GM12864 (cell line): Measurements from ENCODE around the gene HOXC9.

Source experiments
- DNase-seq: peaks from one replicate; pipeline ENCODE4 v3.0.0-alpha.2; 2011; ENCODE audit warnings: low read depth
- H3K4me3 ChIP-seq: 2 replicates; pipeline ENCODE4 v1.5.1; 2011; ENCODE audit warnings: mild to moderate bottlenecking, low read depth, low read length, control low read depth
- TF ChIP-seq, protein P1 (sequence below): IDR thresholded peaks from 2 replicates; pipeline ENCODE4 v1.5.1; 2011; ENCODE audit warnings: low read depth, mild to moderate bottlenecking, moderate library complexity, low read length, control low read depth, inconsistent platforms; ENCODE audit errors: missing control alignments

HOXC9 gene

DNA sequence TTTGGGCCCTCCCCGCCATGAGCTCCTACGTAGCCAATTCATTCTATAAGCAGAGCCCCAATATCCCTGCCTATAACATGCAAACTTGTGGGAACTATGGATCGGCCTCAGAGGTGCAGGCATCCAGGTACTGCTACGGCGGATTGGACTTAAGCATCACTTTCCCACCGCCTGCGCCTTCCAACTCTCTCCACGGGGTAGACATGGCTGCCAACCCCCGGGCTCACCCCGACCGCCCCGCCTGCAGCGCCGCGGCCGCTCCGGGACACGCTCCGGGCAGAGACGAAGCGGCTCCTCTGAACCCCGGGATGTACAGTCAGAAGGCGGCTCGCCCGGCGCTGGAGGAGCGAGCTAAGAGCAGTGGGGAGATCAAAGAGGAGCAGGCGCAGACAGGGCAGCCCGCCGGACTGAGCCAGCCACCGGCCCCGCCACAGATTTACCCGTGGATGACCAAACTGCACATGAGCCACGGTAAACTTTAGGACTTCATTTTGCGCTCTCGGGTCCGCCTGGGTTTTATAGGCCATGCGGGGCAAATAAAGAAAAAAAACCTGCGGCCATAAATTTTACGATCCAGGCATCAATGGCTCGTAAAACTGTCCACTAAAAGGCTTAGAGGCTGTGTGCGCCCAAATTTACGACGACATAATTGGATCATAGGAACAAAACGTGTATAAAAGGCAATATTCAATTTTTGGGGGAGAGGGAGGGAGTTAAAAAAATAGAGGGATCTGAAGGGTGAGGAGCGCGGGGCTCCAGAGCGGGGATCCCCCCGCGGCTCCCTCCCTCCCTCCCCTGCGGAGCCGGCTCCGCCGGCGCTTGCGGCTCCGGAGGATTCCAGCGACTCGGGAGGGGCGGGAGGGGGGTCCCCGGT, 33.4 kb downstream of the HOXC9 start:
- H3K4me3 ChIP-seq = no peak overlapping the region
- no peak for DNase-seq

DNA sequence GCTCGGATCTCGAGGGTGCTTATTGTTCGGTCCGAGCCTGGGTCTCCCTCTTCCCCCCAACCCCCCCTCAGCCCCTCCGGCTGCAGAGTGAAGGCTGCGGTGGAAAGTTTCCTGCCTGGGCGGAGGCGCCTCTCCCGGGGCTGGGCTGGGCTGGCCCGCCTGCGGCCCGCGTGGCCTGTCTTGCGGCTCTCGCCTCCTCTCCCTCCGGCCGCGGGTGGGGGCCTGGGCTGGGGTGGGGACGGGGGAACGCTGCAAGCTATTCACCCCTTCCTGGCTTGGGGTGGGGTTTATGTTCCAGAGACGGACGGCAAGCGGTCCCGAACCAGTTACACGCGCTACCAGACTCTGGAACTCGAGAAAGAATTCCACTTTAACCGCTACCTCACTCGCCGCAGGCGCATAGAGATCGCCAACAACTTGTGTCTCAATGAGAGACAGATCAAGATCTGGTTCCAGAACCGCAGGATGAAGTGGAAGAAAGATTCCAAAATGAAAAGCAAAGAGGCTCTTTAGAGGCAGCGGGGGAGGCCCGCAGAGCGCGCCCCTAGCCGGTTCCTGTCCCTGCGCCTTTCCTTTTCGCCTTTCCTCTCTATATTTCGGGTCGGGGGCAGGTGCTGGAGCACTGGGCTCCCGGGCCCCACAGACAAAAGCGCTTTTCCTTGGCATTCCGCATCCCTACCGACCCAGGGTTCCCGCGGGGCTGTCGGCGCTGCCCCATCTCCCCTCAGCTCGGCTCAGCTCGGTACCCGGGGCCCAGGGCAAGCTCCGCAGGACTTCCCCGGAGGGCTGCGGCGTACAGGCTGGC, 34.2 kb downstream of the HOXC9 start:
- no peak for DNase-seq
- TF ChIP-seq, protein P1, sequence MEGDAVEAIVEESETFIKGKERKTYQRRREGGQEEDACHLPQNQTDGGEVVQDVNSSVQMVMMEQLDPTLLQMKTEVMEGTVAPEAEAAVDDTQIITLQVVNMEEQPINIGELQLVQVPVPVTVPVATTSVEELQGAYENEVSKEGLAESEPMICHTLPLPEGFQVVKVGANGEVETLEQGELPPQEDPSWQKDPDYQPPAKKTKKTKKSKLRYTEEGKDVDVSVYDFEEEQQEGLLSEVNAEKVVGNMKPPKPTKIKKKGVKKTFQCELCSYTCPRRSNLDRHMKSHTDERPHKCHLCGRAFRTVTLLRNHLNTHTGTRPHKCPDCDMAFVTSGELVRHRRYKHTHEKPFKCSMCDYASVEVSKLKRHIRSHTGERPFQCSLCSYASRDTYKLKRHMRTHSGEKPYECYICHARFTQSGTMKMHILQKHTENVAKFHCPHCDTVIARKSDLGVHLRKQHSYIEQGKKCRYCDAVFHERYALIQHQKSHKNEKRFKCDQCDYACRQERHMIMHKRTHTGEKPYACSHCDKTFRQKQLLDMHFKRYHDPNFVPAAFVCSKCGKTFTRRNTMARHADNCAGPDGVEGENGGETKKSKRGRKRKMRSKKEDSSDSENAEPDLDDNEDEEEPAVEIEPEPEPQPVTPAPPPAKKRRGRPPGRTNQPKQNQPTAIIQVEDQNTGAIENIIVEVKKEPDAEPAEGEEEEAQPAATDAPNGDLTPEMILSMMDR = no peak
- H3K4me3 ChIP-seq = no peak overlapping the region

More for the DNA sequence above, 33.4 kb downstream of the HOXC9 start:
- TF ChIP-seq, protein P1 = no peak

- TF ChIP-seq, protein P1 = no peak
- DNase-seq = no peak
- H3K4me3 ChIP-seq = no peak overlapping the region
These were observed 34.9 kb downstream of the HOXC9 start for GRCh38 chr12:54034785-54035310.

- H3K4me3 ChIP-seq = no peak overlapping the region
- no peak for DNase-seq
- TF ChIP-seq, protein P1 = no peak
These were observed 35.8 kb downstream of the HOXC9 start for GRCh38 chr12:54035568-54036264.

GRCh38 chr12:54036620-54037359, 36.8 kb downstream of the HOXC9 start:
- TF ChIP-seq, protein P1 = no peak
- H3K4me3 ChIP-seq = no peak overlapping the region
- DNase-seq = no peak
